K562 (cell line): ENCODE results near the gene CD84. TPM values are rescaled to one million over a fixed set of nuclear protein-coding genes. Genes with fewer than 3 reads are reported as not detected.

Experiments
- ATF7 ChIP-seq: fragments of 450-650 bp; IDR thresholded peaks from 2 replicates; pipeline ENCODE4 v1.7.1; 2014; ENCODE audit warnings: mild to moderate bottlenecking, moderate library complexity
- BRD4 ChIP-seq: fragments of 200-600 bp; sonication (generic); IDR thresholded peaks from 2 replicates; pipeline ENCODE4 v1.6.1; 2017; ENCODE audit warnings: inconsistent platforms
- CBX3 ChIP-seq, 2 experiments: IDR thresholded peaks; 1 replicate in 1 of 2; 2 replicates in 1 of 2; pipeline ENCODE4 v1.6.1; 2012; ENCODE audit warnings: inconsistent platforms in 2 of 2, low read length in 2 of 2, borderline replicate concordance in 1 of 2, control low read depth in 1 of 2
- CC2D1A ChIP-seq: fragments of 450-650 bp; IDR thresholded peaks from 2 replicates; pipeline ENCODE4 v1.6.1; 2017; ENCODE audit warnings: mild to moderate bottlenecking
- FOXP1 ChIP-seq: sonication (generic); formaldehyde crosslinking; IDR thresholded peaks from 2 replicates; pipeline ENCODE4 v1.8.0; 2022; ENCODE audit warnings: mild to moderate bottlenecking, missing genetic modification reagents
- FUS ChIP-seq: fragments of 200-400 bp; formaldehyde crosslinking; optimal IDR thresholded peaks from 2 replicates; pipeline ENCODE3; 2017; ENCODE audit warnings: low read depth, low read length
- GABPA ChIP-seq: fragments of 200-800 bp; sonication (Bioruptor generic); conservative IDR thresholded peaks from 2 replicates; pipeline ENCODE4 v1.6.1; 2016; ENCODE audit warnings: low read depth, missing genetic modification characterization, missing compliant biosample characterization
- HEY1 ChIP-seq: fragments of 250-450 bp; sonication (Bioruptor Pico); IDR thresholded peaks from 2 replicates; pipeline ENCODE4 v1.5.0; 2020; ENCODE audit warnings: mild to moderate bottlenecking, moderate library complexity, borderline replicate concordance
- MYNN ChIP-seq, 2 experiments: sonication (generic); formaldehyde crosslinking in 1 of 2; IDR thresholded peaks; 2 replicates each; pipeline versions ENCODE4 v1.5.0 to v1.6.1; 2016 to 2020; ENCODE audit warnings: antibody characterized with exemption in 1 of 2, missing genetic modification reagents in 1 of 2
- POLR2AphosphoS2 ChIP-seq: IDR thresholded peaks from 2 replicates; pipeline ENCODE4 v1.6.1; 2012; ENCODE audit warnings: low read length, improper control_type of control experiment
- PURB ChIP-seq: sonication (generic); formaldehyde crosslinking; IDR thresholded peaks from 2 replicates; pipeline ENCODE4 v1.9.0; 2021; ENCODE audit warnings: low read depth, mild to moderate bottlenecking, missing genetic modification reagents
- RFX5 ChIP-seq: IDR thresholded peaks from 2 replicates; pipeline ENCODE4 v1.6.1; 2011; ENCODE audit warnings: low read depth, mild to moderate bottlenecking, improper control_type of control experiment, low read length
- SMAD4 ChIP-seq: fragments of 250-450 bp; sonication (Bioruptor Pico); conservative IDR thresholded peaks from 2 replicates; pipeline ENCODE4 v1.8.0; 2021; ENCODE audit warnings: inconsistent platforms, mild to moderate bottlenecking, moderate library complexity
- SOX6 ChIP-seq: fragments of 450-650 bp; IDR thresholded peaks from 2 replicates; pipeline ENCODE4 v1.6.1; 2014; ENCODE audit warnings: mild to moderate bottlenecking
- SP1 ChIP-seq: sonication (generic); formaldehyde crosslinking; IDR thresholded peaks from 2 replicates; pipeline ENCODE4 v1.8.1; 2022; ENCODE audit warnings: mild to moderate bottlenecking, missing genetic modification reagents
- STAG1 ChIP-seq: sonication (generic); formaldehyde crosslinking; IDR thresholded peaks from 2 replicates; pipeline ENCODE4 v1.5.0; 2020; ENCODE audit warnings: missing genetic modification reagents, borderline replicate concordance
- TBL1XR1 ChIP-seq, 2 experiments: IDR thresholded peaks; 2 replicates each; pipeline ENCODE4 v1.6.1; 2012; ENCODE audit warnings: improper control_type of control experiment in 2 of 2, low read length in 2 of 2, mild to moderate bottlenecking in 1 of 2
- ZEB2 ChIP-seq: fragments of 450-650 bp; IDR thresholded peaks from 2 replicates; pipeline ENCODE4 v1.6.1; 2016
- ZKSCAN1 ChIP-seq: fragments of 150-350 bp; IDR thresholded peaks from 2 replicates; pipeline ENCODE4 v1.6.1; 2016; ENCODE audit warnings: low read depth, low read length
- ZNF140 ChIP-seq: fragments of 250-450 bp; sonication (Bioruptor Pico); IDR thresholded peaks from 2 replicates; pipeline ENCODE4 v1.8.0; 2021; ENCODE audit warnings: moderate library complexity, mild to moderate bottlenecking, inconsistent platforms
- ZNF197 ChIP-seq: fragments of 200-800 bp; sonication (Bioruptor generic); IDR thresholded peaks from 2 replicates; pipeline ENCODE4 v1.6.1; 2016; ENCODE audit warnings: low read depth, missing genetic modification characterization, missing compliant biosample characterization
- ZNF354B ChIP-seq: fragments of 250-450 bp; sonication (Bioruptor Pico); IDR thresholded peaks from 2 replicates; pipeline ENCODE4 v1.4.0; 2020
- ZNF431 ChIP-seq: sonication (generic); formaldehyde crosslinking; IDR thresholded peaks from 2 replicates; pipeline ENCODE4 v1.8.0; 2022; ENCODE audit warnings: mild to moderate bottlenecking, missing genetic modification reagents
- polyA plus RNA-seq, 8 experiments: library from polyadenylated mRNA; depleted of rRNA in 4 of 8; stranded (reverse) in 5 of 8; unstranded in 3 of 8; fragments of >200 nt; fragmentation: Nextera tagmentation in 2 of 8; fragmentation: Illumina TruSeq in 1 of 8; extraction: Ambion mirVana in 2 of 8; extraction: Trizol in 1 of 8; gene quantifications; 2 replicates each; pipeline versions ENCODE4 v1.2.1 to v1.2.3, GENCODE V29; 2011 to 2014; ENCODE audit warnings: inconsistent platforms in 1 of 8, missing spikeins in 1 of 8
- total RNA-seq, 7 experiments: library from RNA; depleted of rRNA in 6 of 7; stranded (reverse); fragments of >200 nt in 6 of 7; fragmentation: Illumina TruSeq in 2 of 7; extraction: Trizol in 2 of 7; gene quantifications; 2 replicates each; pipeline versions ENCODE4 v1.2.1 to v1.2.3, GENCODE V29; 2011 to 2021; ENCODE audit warnings: low replicate concordance in 1 of 7
- TF ChIP-seq, protein P1 (sequence below): sonication (generic); IDR thresholded peaks from 2 replicates; pipeline ENCODE4 v1.6.1; 2016
- TF ChIP-seq, protein P2 (sequence below), 3 experiments: IDR thresholded peaks in 2 of 3; conservative IDR thresholded peaks in 1 of 3; 2 replicates each; pipeline ENCODE4 v1.5.1; 2011 to 2012; ENCODE audit warnings: low read length in 3 of 3, mild to moderate bottlenecking in 3 of 3, control low read depth in 2 of 3, improper control_type of control experiment in 1 of 3, inconsistent platforms in 1 of 3, low read depth in 1 of 3, mixed read lengths in 1 of 3, moderate library complexity in 1 of 3; ENCODE audit not compliant: insufficient read depth in 2 of 3
- TF ChIP-seq, protein P3 (sequence below): conservative IDR thresholded peaks from 2 replicates; pipeline ENCODE4 v1.6.1; 2011; ENCODE audit warnings: low read depth, mild to moderate bottlenecking, low read length; ENCODE audit not compliant: control insufficient read depth

The CD84 gene
- total and polyA plus RNA-seq, 9 of the 15 experiments (the other 6 are each of a cell fraction or from before 2014, with no cell fraction given): 0.82 to 6.8 (median 2.0) TPM

DNA sequence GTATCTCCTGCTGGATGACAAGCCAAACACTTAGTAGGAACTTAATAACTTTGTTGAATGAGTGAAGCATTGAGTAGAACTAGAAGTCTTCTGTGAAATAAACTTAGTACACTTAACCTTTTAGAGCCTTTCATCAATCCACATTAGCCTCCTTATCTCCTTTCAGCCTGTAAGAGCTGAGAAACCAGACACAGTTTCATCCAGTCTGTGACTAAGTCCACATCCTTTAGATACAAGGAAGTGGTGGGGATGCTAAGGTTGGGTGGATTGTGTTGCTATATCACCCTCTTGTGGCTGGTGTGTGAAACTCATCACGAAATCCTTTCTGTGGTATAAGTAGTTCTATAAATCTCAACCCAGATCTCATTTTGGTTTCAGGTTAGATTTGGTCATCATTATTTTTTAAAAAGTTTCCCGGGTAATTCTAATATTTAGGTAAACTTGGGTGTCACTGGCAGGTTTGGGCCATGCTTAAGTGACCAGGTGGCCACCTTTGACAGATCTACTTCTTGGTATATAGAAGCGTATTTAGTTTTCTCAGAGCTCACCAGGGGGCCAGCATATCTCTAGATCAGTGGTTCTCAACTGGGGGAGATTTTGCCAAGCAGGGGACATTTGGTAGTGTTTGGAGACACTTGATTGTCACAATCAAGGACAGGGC lies 27.8 kb upstream of the CD84 start (continued):
- peak; percentile 43; the same call in 1 of the 2 replicates for TF ChIP-seq ZNF197 (CRISPR knock-in tag)
- no peak for TF ChIP-seq POLR2AphosphoS2
- TF ChIP-seq ZNF354B: no peak
- no peak for TF ChIP-seq RFX5
- TF ChIP-seq ATF7: peak; percentile 26; the same call in 1 of the 2 replicates
- 0 out of 2 replicates have a peak, but pooled peaks have one; percentile 32 for TF ChIP-seq SMAD4
- TF ChIP-seq BRD4: peak; percentile 43; the same call in 1 of the 2 replicates
- no peak for TF ChIP-seq PURB (CRISPR knock-in tag)
- TF ChIP-seq ZEB2: 0 out of 2 replicates have a peak, but pooled peaks have one; percentile 43
- no peak for TF ChIP-seq FOXP1 (CRISPR knock-in tag)
- TF ChIP-seq CBX3 (IDR thresholded peaks at IDR 0.05; ENCODE audit: borderline replicate concordance in 1 of 2, low read length in 2 of 2): peak in 1 of 2 experiments; percentile 59; a peak in 2 of 3 replicates
- TF ChIP-seq, protein P1, sequence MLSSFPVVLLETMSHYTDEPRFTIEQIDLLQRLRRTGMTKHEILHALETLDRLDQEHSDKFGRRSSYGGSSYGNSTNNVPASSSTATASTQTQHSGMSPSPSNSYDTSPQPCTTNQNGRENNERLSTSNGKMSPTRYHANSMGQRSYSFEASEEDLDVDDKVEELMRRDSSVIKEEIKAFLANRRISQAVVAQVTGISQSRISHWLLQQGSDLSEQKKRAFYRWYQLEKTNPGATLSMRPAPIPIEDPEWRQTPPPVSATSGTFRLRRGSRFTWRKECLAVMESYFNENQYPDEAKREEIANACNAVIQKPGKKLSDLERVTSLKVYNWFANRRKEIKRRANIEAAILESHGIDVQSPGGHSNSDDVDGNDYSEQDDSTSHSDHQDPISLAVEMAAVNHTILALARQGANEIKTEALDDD: 0 out of 2 replicates have a peak, but pooled peaks have one; percentile 63
- TF ChIP-seq GABPA (tag): no peak; the same call in 1 of the 2 replicates
- peak; percentile 89 for TF ChIP-seq CC2D1A
- peak; percentile 55 for TF ChIP-seq SP1 (CRISPR knock-in tag)
- TF ChIP-seq, protein P2, sequence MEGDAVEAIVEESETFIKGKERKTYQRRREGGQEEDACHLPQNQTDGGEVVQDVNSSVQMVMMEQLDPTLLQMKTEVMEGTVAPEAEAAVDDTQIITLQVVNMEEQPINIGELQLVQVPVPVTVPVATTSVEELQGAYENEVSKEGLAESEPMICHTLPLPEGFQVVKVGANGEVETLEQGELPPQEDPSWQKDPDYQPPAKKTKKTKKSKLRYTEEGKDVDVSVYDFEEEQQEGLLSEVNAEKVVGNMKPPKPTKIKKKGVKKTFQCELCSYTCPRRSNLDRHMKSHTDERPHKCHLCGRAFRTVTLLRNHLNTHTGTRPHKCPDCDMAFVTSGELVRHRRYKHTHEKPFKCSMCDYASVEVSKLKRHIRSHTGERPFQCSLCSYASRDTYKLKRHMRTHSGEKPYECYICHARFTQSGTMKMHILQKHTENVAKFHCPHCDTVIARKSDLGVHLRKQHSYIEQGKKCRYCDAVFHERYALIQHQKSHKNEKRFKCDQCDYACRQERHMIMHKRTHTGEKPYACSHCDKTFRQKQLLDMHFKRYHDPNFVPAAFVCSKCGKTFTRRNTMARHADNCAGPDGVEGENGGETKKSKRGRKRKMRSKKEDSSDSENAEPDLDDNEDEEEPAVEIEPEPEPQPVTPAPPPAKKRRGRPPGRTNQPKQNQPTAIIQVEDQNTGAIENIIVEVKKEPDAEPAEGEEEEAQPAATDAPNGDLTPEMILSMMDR (IDR thresholded peaks at IDR 0.05 in 2 of 3, conservative IDR thresholded peaks at IDR 0.05 in 1 of 3; ENCODE audit: insufficient read depth in 2 of 3, low read depth in 1 of 3, low read length in 3 of 3): peak; percentile 80 to 95 (median 84)
- TF ChIP-seq SOX6: peak; percentile 48; the same call in 1 of the 2 replicates
- peak; percentile 62 for TF ChIP-seq ZKSCAN1
- TF ChIP-seq STAG1 (CRISPR knock-in tag): peak; percentile 39; the same call in 1 of the 2 replicates
- TF ChIP-seq, protein P3, sequence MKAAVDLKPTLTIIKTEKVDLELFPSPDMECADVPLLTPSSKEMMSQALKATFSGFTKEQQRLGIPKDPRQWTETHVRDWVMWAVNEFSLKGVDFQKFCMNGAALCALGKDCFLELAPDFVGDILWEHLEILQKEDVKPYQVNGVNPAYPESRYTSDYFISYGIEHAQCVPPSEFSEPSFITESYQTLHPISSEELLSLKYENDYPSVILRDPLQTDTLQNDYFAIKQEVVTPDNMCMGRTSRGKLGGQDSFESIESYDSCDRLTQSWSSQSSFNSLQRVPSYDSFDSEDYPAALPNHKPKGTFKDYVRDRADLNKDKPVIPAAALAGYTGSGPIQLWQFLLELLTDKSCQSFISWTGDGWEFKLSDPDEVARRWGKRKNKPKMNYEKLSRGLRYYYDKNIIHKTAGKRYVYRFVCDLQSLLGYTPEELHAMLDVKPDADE: no peak
- no peak for TF ChIP-seq TBL1XR1 (IDR thresholded peaks at IDR 0.05; ENCODE audit: low read length in 2 of 2)
- 0 out of 2 replicates have a peak, but pooled peaks have one; percentile 27 for TF ChIP-seq MYNN (IDR thresholded peaks at IDR 0.05)
- TF ChIP-seq MYNN (CRISPR knock-in tag; IDR thresholded peaks at IDR 0.05): no peak
- TF ChIP-seq ZNF140 (CRISPR knock-in tag): no peak
- no peak for TF ChIP-seq FUS
- 0 out of 2 replicates have a peak, but pooled peaks have one; percentile 20 for TF ChIP-seq HEY1 (CRISPR knock-in tag)
- no peak for TF ChIP-seq ZNF431 (CRISPR knock-in tag)
